ENCODE measurements around the gene LRRN3. TPM values are rescaled to one million over a fixed set of nuclear protein-coding genes. Genes with fewer than 3 reads are reported as not detected.

The LRRN3 gene
- total and polyA plus RNA-seq, 2 of the 4 experiments (the other 2 are of a cell fraction), result 6.9 to 15.2 TPM

DNA sequence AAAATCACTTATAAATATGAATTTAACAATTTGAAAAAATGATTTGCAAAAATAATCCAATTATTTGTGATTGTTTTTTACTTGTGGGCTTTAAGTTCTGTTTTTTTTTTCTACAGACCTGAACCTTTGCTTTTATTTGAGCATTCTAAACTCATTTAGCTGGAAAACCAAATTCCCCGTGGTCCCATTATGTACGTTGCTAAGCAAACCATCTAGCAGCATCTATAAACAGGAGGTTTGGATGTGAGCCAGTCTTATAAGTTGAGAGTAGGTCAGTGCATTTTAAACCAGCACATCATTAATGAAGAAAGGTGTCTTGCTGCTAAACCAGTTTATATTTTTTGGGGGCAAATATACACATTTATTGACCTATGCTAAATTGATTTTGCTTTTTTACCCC, 77.3 kb downstream of the LRRN3 start:
- H2AFZ ChIP-seq (replicated peaks; ENCODE audit: low read length, poor library complexity), result no peak overlapping the region
- H3K9me3 ChIP-seq (ENCODE audit: control insufficient read depth, insufficient read depth, low read length), result no peaks in the 10 kb centered on the region
- no peak overlapping the region for H4K8ac ChIP-seq (ENCODE audit: low read depth in 2 of 2, low read length in 2 of 2)
- no peak overlapping the region for H2BK20ac ChIP-seq (ENCODE audit: low read depth, low read length)
- no peak overlapping the region for H3K9ac ChIP-seq (ENCODE audit: low read depth, low read length)
- no peak overlapping the region for H3K4me3 ChIP-seq (ENCODE audit: insufficient read depth, low read depth, low read length)
- no peak overlapping the region for H3K18ac ChIP-seq (ENCODE audit: low read depth, low read length)
- no peak overlapping the region for H3K56ac ChIP-seq (ENCODE audit: extremely low read depth, insufficient read depth, low read length)
- ATAC-seq (ENCODE audit: low read depth), result no peak
- H3K4me2 ChIP-seq (ENCODE audit: low read depth, low read length), result no peak overlapping the region
- POLR2A ChIA-PET (ENCODE audit: unreplicated experiment), result no interaction called here
- no CpG with 5 or more reads among the region's 2 CpGs for WGBS, 2 experiments (ENCODE audit: extremely low coverage in 2 of 2, insufficient read length in 1 of 2)
- no peak overlapping the region for H2AK5ac ChIP-seq (ENCODE audit: low read depth, low read length)
- H3K9me1 ChIP-seq (ENCODE audit: insufficient read depth, low read length), result no peaks in the 10 kb centered on the region
- BruUV-seq (replicated peaks), result no TSS peak
- H3K36me3 ChIP-seq (ENCODE audit: control insufficient read depth, insufficient read depth, low read length), result no peaks in the 10 kb centered on the region
- H3K27me3 ChIP-seq (ENCODE audit: control insufficient read depth, insufficient read depth, low read length), result no peaks in the 10 kb centered on the region
- H3K23ac ChIP-seq (ENCODE audit: low read depth, low read length), result no peak overlapping the region
- peak; percentile 47 for DNase-seq
- no peak overlapping the region for H2BK15ac ChIP-seq (ENCODE audit: low read depth, low read length)
- no peak overlapping the region for H4K5ac ChIP-seq (ENCODE audit: low read depth, low read length)
- H3K14ac ChIP-seq (replicated peaks; ENCODE audit: low read depth, low read length), result no peak overlapping the region
- H3K4me1 ChIP-seq (ENCODE audit: control insufficient read depth, insufficient read depth, low read length), result no peaks in the 10 kb centered on the region
- no peak overlapping the region for H3K27ac ChIP-seq (ENCODE audit: insufficient read depth, low read length)
- no peak overlapping the region for H2BK120ac ChIP-seq (ENCODE audit: low read depth, low read length)
- in situ Hi-C loops (cut with MboI; ENCODE audit: low sequenced_read_pairs), result no loop called here
- H4K20me1 ChIP-seq (ENCODE audit: insufficient read depth, low read length), result no peaks in the 10 kb centered on the region
- no peak overlapping the region for H3K4ac ChIP-seq (ENCODE audit: low read depth, low read length)
- no peak overlapping the region for H2AK9ac ChIP-seq (replicated peaks; ENCODE audit: low read depth, low read length, poor library complexity)
- dilution Hi-C loops (cut with HindIII; ENCODE audit: low sequenced_read_pairs, unreplicated experiment), result no loop called here
- no peak overlapping the region for H2BK5ac ChIP-seq (ENCODE audit: low read depth, low read length, poor library complexity, severe bottlenecking)
- CTCF ChIA-PET, result no interaction called here
- no peak overlapping the region for H4K91ac ChIP-seq (ENCODE audit: insufficient read depth, low read depth, low read length)
- intact Hi-C loops (cut with micrococcal nuclease), result loop anchor here (5.0 kb wide), 1 partner anchor 46 kb away; no protein-coding TSS in a partner anchor
- TF ChIP-seq, protein P1, sequence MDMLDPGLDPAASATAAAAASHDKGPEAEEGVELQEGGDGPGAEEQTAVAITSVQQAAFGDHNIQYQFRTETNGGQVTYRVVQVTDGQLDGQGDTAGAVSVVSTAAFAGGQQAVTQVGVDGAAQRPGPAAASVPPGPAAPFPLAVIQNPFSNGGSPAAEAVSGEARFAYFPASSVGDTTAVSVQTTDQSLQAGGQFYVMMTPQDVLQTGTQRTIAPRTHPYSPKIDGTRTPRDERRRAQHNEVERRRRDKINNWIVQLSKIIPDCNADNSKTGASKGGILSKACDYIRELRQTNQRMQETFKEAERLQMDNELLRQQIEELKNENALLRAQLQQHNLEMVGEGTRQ (IDR thresholded peaks at IDR 0.05; ENCODE audit: low read depth, low read length), result no peak
- no peak for TF ChIP-seq BHLHE40 (IDR thresholded peaks at IDR 0.05; ENCODE audit: low read depth, low read length)
- TF ChIP-seq FOS (IDR thresholded peaks at IDR 0.05; ENCODE audit: low read depth, low read length), result no peak
- no peak for TF ChIP-seq RAD21 (IDR thresholded peaks at IDR 0.05; ENCODE audit: low read length)
- no peak for TF ChIP-seq MAFK (IDR thresholded peaks at IDR 0.05; ENCODE audit: low read depth, low read length)
- TF ChIP-seq RCOR1 (IDR thresholded peaks at IDR 0.05; ENCODE audit: insufficient replicate concordance, low read length), result no peak
- TF ChIP-seq NFE2L2 (IDR thresholded peaks at IDR 0.05; ENCODE audit: low read depth, low read length), result no peak
- no peak for TF ChIP-seq CHD1 (IDR thresholded peaks at IDR 0.05; ENCODE audit: low read depth, low read length)
- TF ChIP-seq MXI1 (IDR thresholded peaks at IDR 0.05; ENCODE audit: borderline replicate concordance, low read depth, low read length), result no peak
- no peak for TF ChIP-seq POLR2A (IDR thresholded peaks at IDR 0.05; ENCODE audit: low read depth, low read length)
- no peak for TF ChIP-seq SMC3 (IDR thresholded peaks at IDR 0.05; ENCODE audit: low read depth, low read length)
- TF ChIP-seq CEBPB (IDR thresholded peaks at IDR 0.05; ENCODE audit: low read depth, low read length), result no peak
- TF ChIP-seq MAZ (IDR thresholded peaks at IDR 0.05; ENCODE audit: borderline replicate concordance, low read depth, low read length), result no peak
- TF ChIP-seq RFX5 (IDR thresholded peaks at IDR 0.05; ENCODE audit: low read depth, low read length), result no peak
- TF ChIP-seq, protein P2, sequence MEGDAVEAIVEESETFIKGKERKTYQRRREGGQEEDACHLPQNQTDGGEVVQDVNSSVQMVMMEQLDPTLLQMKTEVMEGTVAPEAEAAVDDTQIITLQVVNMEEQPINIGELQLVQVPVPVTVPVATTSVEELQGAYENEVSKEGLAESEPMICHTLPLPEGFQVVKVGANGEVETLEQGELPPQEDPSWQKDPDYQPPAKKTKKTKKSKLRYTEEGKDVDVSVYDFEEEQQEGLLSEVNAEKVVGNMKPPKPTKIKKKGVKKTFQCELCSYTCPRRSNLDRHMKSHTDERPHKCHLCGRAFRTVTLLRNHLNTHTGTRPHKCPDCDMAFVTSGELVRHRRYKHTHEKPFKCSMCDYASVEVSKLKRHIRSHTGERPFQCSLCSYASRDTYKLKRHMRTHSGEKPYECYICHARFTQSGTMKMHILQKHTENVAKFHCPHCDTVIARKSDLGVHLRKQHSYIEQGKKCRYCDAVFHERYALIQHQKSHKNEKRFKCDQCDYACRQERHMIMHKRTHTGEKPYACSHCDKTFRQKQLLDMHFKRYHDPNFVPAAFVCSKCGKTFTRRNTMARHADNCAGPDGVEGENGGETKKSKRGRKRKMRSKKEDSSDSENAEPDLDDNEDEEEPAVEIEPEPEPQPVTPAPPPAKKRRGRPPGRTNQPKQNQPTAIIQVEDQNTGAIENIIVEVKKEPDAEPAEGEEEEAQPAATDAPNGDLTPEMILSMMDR (conservative IDR thresholded peaks at IDR 0.05; ENCODE audit: low read depth, low read length), result no peak
- TF ChIP-seq, protein P3, sequence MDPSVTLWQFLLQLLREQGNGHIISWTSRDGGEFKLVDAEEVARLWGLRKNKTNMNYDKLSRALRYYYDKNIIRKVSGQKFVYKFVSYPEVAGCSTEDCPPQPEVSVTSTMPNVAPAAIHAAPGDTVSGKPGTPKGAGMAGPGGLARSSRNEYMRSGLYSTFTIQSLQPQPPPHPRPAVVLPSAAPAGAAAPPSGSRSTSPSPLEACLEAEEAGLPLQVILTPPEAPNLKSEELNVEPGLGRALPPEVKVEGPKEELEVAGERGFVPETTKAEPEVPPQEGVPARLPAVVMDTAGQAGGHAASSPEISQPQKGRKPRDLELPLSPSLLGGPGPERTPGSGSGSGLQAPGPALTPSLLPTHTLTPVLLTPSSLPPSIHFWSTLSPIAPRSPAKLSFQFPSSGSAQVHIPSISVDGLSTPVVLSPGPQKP (IDR thresholded peaks at IDR 0.05; ENCODE audit: borderline replicate concordance, low read depth, low read length), result no peak
- H3K79me1 ChIP-seq (ENCODE audit: low read depth in 1 of 2, low read length in 2 of 2), result no peaks in the 10 kb centered on the region
